Prostate gland (tissue), 2 donors: ENCODE measurements around the gene KDM4F. TPM values are rescaled to one million over a fixed set of nuclear protein-coding genes. Genes with fewer than 3 reads are reported as not detected.

Source experiments
- DNase-seq: peaks from one replicate; pipeline ENCODE4 v3.0.0-alpha.2; 2019; ENCODE audit warnings: low spot score
- H3K27ac ChIP-seq, 2 donors: fragments of 200-600 bp; sonication (generic); 2 replicates each; pipeline ENCODE4 v1.5.1; 2017 to 2019
- H3K27me3 ChIP-seq: fragments of 200-600 bp; sonication (generic); replicated peaks from 2 replicates; pipeline ENCODE4 v1.5.1; 2019; ENCODE audit not compliant: insufficient read depth
- H3K36me3 ChIP-seq, 2 donors: fragments of 200-600 bp; sonication (generic); 1 replicate in 1 of 2; 2 replicates in 1 of 2; pipeline versions ENCODE4 v1.5.1 to v1.8.1; 2017 to 2019
- H3K4me1 ChIP-seq: fragments of 200-600 bp; sonication (generic); replicated peaks from 2 replicates; pipeline ENCODE4 v1.5.1; 2019
- H3K4me3 ChIP-seq, 2 donors: fragments of 200-600 bp; sonication (generic); 2 replicates each; pipeline ENCODE4 v1.5.1; 2017 to 2019
- H3K9me3 ChIP-seq: fragments of 200-600 bp; sonication (generic); 2 replicates; pipeline ENCODE4 v1.5.1; 2017
- CTCF ChIP-seq, 4 experiments: fragments of 200-600 bp in 2 of 4; fragments of 450-650 bp in 2 of 4; sonication (generic) in 2 of 4; IDR thresholded peaks; 1 replicate in 3 of 4; 2 replicates in 1 of 4; pipeline ENCODE4 v1.5.1; 2016 to 2019; ENCODE audit warnings: antibody characterized with exemption in 4 of 4, mild to moderate bottlenecking in 2 of 4, moderate library complexity in 2 of 4
- POLR2A ChIP-seq: fragments of 450-650 bp; IDR thresholded peaks from one replicate; pipeline ENCODE4 v1.6.1; 2016; ENCODE audit warnings: antibody characterized with exemption, mild to moderate bottlenecking
- POLR2AphosphoS5 ChIP-seq: sonication (generic); formaldehyde crosslinking; IDR thresholded peaks from one replicate; pipeline ENCODE4 v1.6.1; 2017; ENCODE audit warnings: antibody characterized with exemption
- WGBS: methylation state at CpG from one replicate; pipeline ENCODE4 v1.1.5; 2018; 5-methylcytosine and 5-hydroxymethylcytosine counted together
- intact Hi-C: fragments of 100-400 bp; cut with DNase I; formaldehyde crosslinking; loops from one replicate; pipeline ENCODE4 v1.14.2; 2022
- total RNA-seq, 2 donors: library from RNA; depleted of rRNA; stranded (reverse); fragments of >200 nt; gene quantifications; one replicate each; pipeline ENCODE4 v1.1.0, GENCODE V29; 2016

KDM4F gene
- total RNA-seq, 2 donors from 2014 or later = not detected

DNA sequence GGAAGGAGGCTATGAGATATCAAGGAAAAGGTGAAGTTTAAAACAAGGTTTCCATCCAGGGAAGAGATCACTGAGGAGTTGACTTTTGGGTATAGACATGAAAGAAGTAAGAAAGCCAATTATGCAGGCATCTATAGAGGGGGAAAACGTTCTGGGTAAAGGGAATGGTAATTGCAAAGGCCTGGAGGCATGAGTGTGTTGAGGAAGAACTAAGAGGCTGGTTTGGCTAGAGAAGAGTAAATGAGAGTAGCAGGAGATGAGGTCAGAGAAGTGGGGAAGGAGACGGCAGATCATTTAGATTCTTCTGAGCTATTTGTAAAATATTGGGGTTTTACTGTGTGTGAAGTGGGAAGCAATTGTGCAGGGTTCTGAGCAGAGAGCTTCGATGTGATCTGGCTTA lies 48.0 kb downstream of the KDM4F start:
- intact Hi-C loops = no loop called here
- WGBS = 65% methylated on average over 3 of the region's 3 CpGs
- Histone ChIP-seq H3K4me3 (no peak overlapping the region), H3K27me3 (no peaks in the 10 kb centered on the region), H3K9me3 (no peaks in the 10 kb centered on the region), H3K4me1 (peaks cover 8% of the 10 kb centered on the region), H3K27ac (no peak overlapping the region), H3K36me3 (no peaks in the 10 kb centered on the region)
- DNase-seq = no peak
- no peak for TF ChIP-seq POLR2AphosphoS5
- TF ChIP-seq CTCF (IDR thresholded peaks at IDR 0.05) = no peak
- TF ChIP-seq POLR2A = no peak

DNA sequence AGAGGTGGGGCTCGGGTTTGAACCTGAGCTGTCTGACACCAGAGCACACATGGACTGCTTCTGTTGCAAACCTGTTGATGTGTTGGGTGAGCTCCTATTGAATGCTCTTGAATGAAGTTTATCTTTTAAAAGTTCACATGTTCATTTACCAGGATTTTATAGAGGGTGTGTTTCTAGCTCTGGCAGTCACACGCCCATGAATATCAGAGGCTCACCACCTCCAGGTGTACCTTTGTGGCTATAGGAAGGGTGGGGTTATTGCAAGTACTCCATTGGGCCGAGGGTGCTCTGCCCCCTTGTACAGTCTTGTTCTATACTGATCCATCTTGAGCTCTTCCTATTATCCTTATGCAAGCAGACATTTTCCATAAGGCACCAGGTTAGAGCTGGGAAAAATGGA lies 49.6 kb downstream of the KDM4F start:
- intact Hi-C loops = no loop called here

GRCh38 chr11:95100191-95100648 lies 51.0 kb downstream of the KDM4F start:
- no peak overlapping the region for H3K27ac ChIP-seq
- no peak for TF ChIP-seq CTCF (IDR thresholded peaks at IDR 0.05)
- no peaks in the 10 kb centered on the region for H3K9me3 ChIP-seq
- WGBS = 96% methylated on average over 4 of the region's 4 CpGs
- intact Hi-C loops = no loop called here
- no peak for DNase-seq
- no peaks in the 10 kb centered on the region for H3K36me3 ChIP-seq
- H3K4me3 ChIP-seq = no peak overlapping the region
- no peaks in the 10 kb centered on the region for H3K27me3 ChIP-seq
- no peaks in the 10 kb centered on the region for H3K4me1 ChIP-seq

More for the DNA sequence above, 49.6 kb downstream of the KDM4F start:
- DNase-seq = no peak
- Histone ChIP-seq H3K36me3 (no peaks in the 10 kb centered on the region), H3K9me3 (no peaks in the 10 kb centered on the region), H3K27me3 (no peaks in the 10 kb centered on the region), H3K4me3 (no peak overlapping the region), H3K4me1 (no peaks in the 10 kb centered on the region), H3K27ac (no peak overlapping the region)
- 83% methylated on average over 3 of the region's 3 CpGs for WGBS
- TF ChIP-seq POLR2AphosphoS5 (no peak), POLR2A (no peak), CTCF (IDR thresholded peaks at IDR 0.05) (no peak)

Other genes with a start within 250 kb of the KDM4F start
- 10 to 100 TPM; 33.6 to 43.8 TPM for gene CWC15, start 75.9 kb upstream of the KDM4F start, total RNA-seq
- gene KDM4D, start 75.7 kb upstream of the KDM4F start, total RNA-seq = 1 to 10 TPM; 2.6 to 9.9 TPM
- gene KDM4E, start 24.2 kb upstream of the KDM4F start, total RNA-seq = not detected
- 10 to 100 TPM; 40.4 to 46.1 TPM for gene SRSF8, start 17.5 kb downstream of the KDM4F start, total RNA-seq
- gene ENDOD1, start 40.4 kb downstream of the KDM4F start, total RNA-seq = 10 to 100 TPM; 49.6 to 79.8 TPM
- gene SESN3, start 181.8 kb downstream of the KDM4F start, total RNA-seq = 10 to 100 TPM; 21.3 to 33.8 TPM